ENCODE measurements around the gene HNRNPA3.
"Not testable (repeated sequence)": the region's sequence is repeated elsewhere in the genome, so short reads cannot be mapped to it uniquely, and the experiment has no call there.

HNRNPA3 gene

GRCh38 chr2:177261116-177262060 lies 48.8 kb downstream of the HNRNPA3 start:
- peaks cover 0 to 2% of the 10 kb centered on the region in 2 donors for H3K36me3 ChIP-seq (ENCODE audit: control insufficient read depth in 2 of 2, insufficient read depth in 2 of 2, low read length in 2 of 2)
- no peaks in the 10 kb centered on the region for H3K9me3 ChIP-seq (ENCODE audit: control insufficient read depth in 2 of 2, low read length in 2 of 2)
- peaks cover 29 to 42% of the 10 kb centered on the region in 2 donors for H3K4me1 ChIP-seq (ENCODE audit: control insufficient read depth in 2 of 2, insufficient read depth in 2 of 2, low read length in 2 of 2)
- peak overlapping the region; percentile 73 to 100 for H3K9ac ChIP-seq (ENCODE audit: low read depth in 1 of 2, low read length in 2 of 2)
- no peaks in the 10 kb centered on the region for H3K27me3 ChIP-seq (ENCODE audit: control insufficient read depth in 2 of 2, insufficient read depth in 2 of 2, low read length in 2 of 2)
- H3K4me3 ChIP-seq (ENCODE audit: low read length in 2 of 2), result peak overlapping the region; percentile 89 to 90
- peak overlapping the region; percentile 54 to 100 for H3K27ac ChIP-seq (ENCODE audit: low read depth in 2 of 2, low read length in 2 of 2)

- peaks cover 29 to 43% of the 10 kb centered on the region in 2 donors for H3K4me1 ChIP-seq (ENCODE audit: control insufficient read depth in 2 of 2, insufficient read depth in 2 of 2, low read length in 2 of 2)
- peak overlapping the region; percentile 54 to 100 for H3K27ac ChIP-seq (ENCODE audit: low read depth in 2 of 2, low read length in 2 of 2)
- peak overlapping the region; percentile 89 to 90 for H3K4me3 ChIP-seq (ENCODE audit: low read length in 2 of 2)
- H3K9ac ChIP-seq (ENCODE audit: low read depth in 1 of 2, low read length in 2 of 2), result peak overlapping the region; percentile 73 to 100
- H3K27me3 ChIP-seq (ENCODE audit: control insufficient read depth in 2 of 2, insufficient read depth in 2 of 2, low read length in 2 of 2), result no peaks in the 10 kb centered on the region
- peaks cover 0 to 2% of the 10 kb centered on the region in 2 donors for H3K36me3 ChIP-seq (ENCODE audit: control insufficient read depth in 2 of 2, insufficient read depth in 2 of 2, low read length in 2 of 2)
- H3K9me3 ChIP-seq (ENCODE audit: control insufficient read depth in 2 of 2, low read length in 2 of 2), result no peaks in the 10 kb centered on the region
These were observed 49.5 kb downstream of the HNRNPA3 start for GRCh38 chr2:177262092-177262491.

- Histone ChIP-seq H3K9ac (ENCODE audit: low read depth in 1 of 2, low read length in 2 of 2) (peak overlapping the region; percentile 78 to 100), H3K9me3 (ENCODE audit: control insufficient read depth in 2 of 2, low read length in 2 of 2) (no peaks in the 10 kb centered on the region), H3K27me3 (ENCODE audit: control insufficient read depth in 2 of 2, insufficient read depth in 2 of 2, low read length in 2 of 2) (no peaks in the 10 kb centered on the region), H3K4me3 (ENCODE audit: low read length in 2 of 2) (peak overlapping the region; percentile 89 to 90), H3K4me1 (ENCODE audit: control insufficient read depth in 2 of 2, insufficient read depth in 2 of 2, low read length in 2 of 2) (peaks cover 23 to 42% of the 10 kb centered on the region in 2 donors), H3K27ac (ENCODE audit: low read depth in 2 of 2, low read length in 2 of 2) (peak overlapping the region; percentile 99 to 100), H3K36me3 (ENCODE audit: control insufficient read depth in 2 of 2, insufficient read depth in 2 of 2, low read length in 2 of 2) (peaks cover 0 to 2% of the 10 kb centered on the region in 2 donors)
These were observed 50.4 kb downstream of the HNRNPA3 start for GRCh38 chr2:177262958-177263450.

GRCh38 chr2:177263451-177264208 lies 51.0 kb downstream of the HNRNPA3 start:
- H3K4me3 ChIP-seq (ENCODE audit: low read length in 2 of 2), result peak overlapping the region; percentile 89 to 90
- H3K27me3 ChIP-seq (ENCODE audit: control insufficient read depth in 2 of 2, insufficient read depth in 2 of 2, low read length in 2 of 2), result no peaks in the 10 kb centered on the region
- H3K9me3 ChIP-seq (ENCODE audit: control insufficient read depth in 2 of 2, low read length in 2 of 2), result no peaks in the 10 kb centered on the region
- H3K4me1 ChIP-seq (ENCODE audit: control insufficient read depth in 2 of 2, insufficient read depth in 2 of 2, low read length in 2 of 2), result peaks cover 23 to 42% of the 10 kb centered on the region in 2 donors
- peak overlapping the region; percentile 99 to 100 for H3K27ac ChIP-seq (ENCODE audit: low read depth in 2 of 2, low read length in 2 of 2)
- peaks cover 0 to 2% of the 10 kb centered on the region in 2 donors for H3K36me3 ChIP-seq (ENCODE audit: control insufficient read depth in 2 of 2, insufficient read depth in 2 of 2, low read length in 2 of 2)
- H3K9ac ChIP-seq (ENCODE audit: low read depth in 1 of 2, low read length in 2 of 2), result peak overlapping the region; percentile 78 to 100

- H3K4me3 ChIP-seq (ENCODE audit: low read length in 2 of 2), result peak overlapping the region; percentile 89 to 90
- H3K4me1 ChIP-seq (ENCODE audit: control insufficient read depth in 2 of 2, insufficient read depth in 2 of 2, low read length in 2 of 2), result peaks cover 23 to 40% of the 10 kb centered on the region in 2 donors
- H3K36me3 ChIP-seq (ENCODE audit: control insufficient read depth in 2 of 2, insufficient read depth in 2 of 2, low read length in 2 of 2), result no peaks in the 10 kb centered on the region
These were observed 51.7 kb downstream of the HNRNPA3 start for GRCh38 chr2:177264209-177264692.

GRCh38 chr2:177264693-177265587 lies 52.3 kb downstream of the HNRNPA3 start, which contains the start of gene NFE2L2:
TSS of gene NFE2L2 (minus strand) at chr2:177264727. CDS start at chr2:177264576, 151 bp downstream.
- Histone ChIP-seq H3K9me3 (ENCODE audit: control insufficient read depth in 2 of 2, low read length in 2 of 2) (no peaks in the 10 kb centered on the region), H3K36me3 (ENCODE audit: control insufficient read depth in 2 of 2, insufficient read depth in 2 of 2, low read length in 2 of 2) (no peaks in the 10 kb centered on the region), H3K27me3 (ENCODE audit: control insufficient read depth in 2 of 2, insufficient read depth in 2 of 2, low read length in 2 of 2) (no peaks in the 10 kb centered on the region), H3K4me1 (ENCODE audit: control insufficient read depth in 2 of 2, insufficient read depth in 2 of 2, low read length in 2 of 2) (peaks cover 23 to 40% of the 10 kb centered on the region in 2 donors), H3K4me3 (ENCODE audit: low read length in 2 of 2) (peak within 1 kb of the TSS; percentile 89 to 90), H3K9ac (ENCODE audit: low read depth in 1 of 2, low read length in 2 of 2) (peak within 1 kb of the TSS; percentile 93 to 100), H3K27ac (ENCODE audit: low read depth in 2 of 2, low read length in 2 of 2) (peak within 1 kb of the TSS; percentile 99 to 100)

More at GRCh38 chr2:177264209-177264692, 51.7 kb downstream of the HNRNPA3 start:
- Histone ChIP-seq H3K27me3 (ENCODE audit: control insufficient read depth in 2 of 2, insufficient read depth in 2 of 2, low read length in 2 of 2) (no peaks in the 10 kb centered on the region), H3K9ac (ENCODE audit: low read depth in 1 of 2, low read length in 2 of 2) (peak overlapping the region; percentile 78 to 100), H3K27ac (ENCODE audit: low read depth in 2 of 2, low read length in 2 of 2) (peak overlapping the region; percentile 99 to 100), H3K9me3 (ENCODE audit: control insufficient read depth in 2 of 2, low read length in 2 of 2) (no peaks in the 10 kb centered on the region)

GRCh38 chr2:177265824-177266817 lies 53.5 kb downstream of the HNRNPA3 start:
- no peaks in the 10 kb centered on the region for H3K9me3 ChIP-seq (ENCODE audit: control insufficient read depth in 2 of 2, low read length in 2 of 2)
- H3K36me3 ChIP-seq (ENCODE audit: control insufficient read depth in 2 of 2, insufficient read depth in 2 of 2, low read length in 2 of 2), result no peaks in the 10 kb centered on the region
- peaks cover 20 to 32% of the 10 kb centered on the region in 2 donors for H3K4me1 ChIP-seq (ENCODE audit: control insufficient read depth in 2 of 2, insufficient read depth in 2 of 2, low read length in 2 of 2)
- no peaks in the 10 kb centered on the region for H3K27me3 ChIP-seq (ENCODE audit: control insufficient read depth in 2 of 2, insufficient read depth in 2 of 2, low read length in 2 of 2)
- peak overlapping the region; percentile 93 to 100 for H3K9ac ChIP-seq (ENCODE audit: low read depth in 1 of 2, low read length in 2 of 2)
- H3K4me3 ChIP-seq (ENCODE audit: low read length in 2 of 2), result peak overlapping the region; percentile 77 to 89
- H3K27ac ChIP-seq (ENCODE audit: low read depth in 2 of 2, low read length in 2 of 2), result peak overlapping the region; percentile 99 to 100

- Histone ChIP-seq H3K27ac (ENCODE audit: low read depth in 2 of 2, low read length in 2 of 2) (peak overlapping the region; percentile 99 to 100), H3K9ac (ENCODE audit: low read depth in 1 of 2, low read length in 2 of 2) (peak overlapping the region in 1 of 2 donors; percentile 42), H3K4me1 (ENCODE audit: control insufficient read depth in 2 of 2, insufficient read depth in 2 of 2, low read length in 2 of 2) (peaks cover 13 to 24% of the 10 kb centered on the region in 2 donors)
- H3K36me3 ChIP-seq (ENCODE audit: control insufficient read depth in 2 of 2, insufficient read depth in 2 of 2, low read length in 2 of 2); H3K27me3 ChIP-seq (ENCODE audit: control insufficient read depth in 2 of 2, insufficient read depth in 2 of 2, low read length in 2 of 2); H3K9me3 ChIP-seq (ENCODE audit: control insufficient read depth in 2 of 2, low read length in 2 of 2); H3K4me3 ChIP-seq (ENCODE audit: low read length in 2 of 2): not testable (repeated sequence)
These were observed 54.4 kb downstream of the HNRNPA3 start for GRCh38 chr2:177266955-177267354.
